ENCODE measurements around the gene TRIM47. TPM values are rescaled to one million over a fixed set of nuclear protein-coding genes. Genes with fewer than 3 reads are reported as not detected.

Gene TRIM47
- total RNA-seq, 1 experiment from 2014 or later, result 86.7 TPM

DNA sequence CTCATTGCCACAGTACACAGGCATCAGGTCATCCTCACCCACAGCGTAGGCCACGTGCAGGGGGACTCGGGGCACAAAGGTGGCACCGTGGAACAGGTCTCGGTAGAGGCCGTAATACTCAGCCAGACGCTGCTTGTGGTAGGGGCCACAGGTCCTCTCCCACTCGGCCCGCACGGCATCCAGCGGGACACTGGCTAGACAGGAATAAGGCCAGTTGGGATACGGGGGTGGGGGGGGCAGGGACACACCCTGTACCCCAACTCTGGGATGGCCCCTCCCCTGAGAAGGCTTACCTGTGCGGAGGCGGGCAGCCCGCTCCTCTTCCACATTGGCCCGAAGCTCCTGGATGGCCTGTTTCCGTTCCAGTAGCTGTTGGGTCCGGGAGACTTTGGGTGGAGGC is 23.3 kb upstream of the TRIM47 start:
- Histone ChIP-seq H3K79me2 (ENCODE audit: insufficient read depth, low read length) (peaks cover 29% of the 10 kb centered on the region), H3K27ac (ENCODE audit: low read depth, low read length) (no peak overlapping the region; the same call in 1 of the 2 replicates), H3K36me3 (ENCODE audit: control insufficient read depth in 1 of 2, insufficient read depth in 2 of 2, low read length in 2 of 2) (peaks cover 24 to 40% of the 10 kb centered on the region in 2 experiments), H3K4me3 (replicated peaks in 1 of 2; ENCODE audit: low read depth in 1 of 2, low read length in 2 of 2) (no peak overlapping the region), H3K9me2 (ENCODE audit: insufficient read depth) (no peaks in the 10 kb centered on the region), H3K27me3 (ENCODE audit: insufficient read depth, low read length) (no peaks in the 10 kb centered on the region), H3K9ac (ENCODE audit: low read length) (no peak overlapping the region), H3K9me3 (ENCODE audit: control insufficient read depth in 1 of 2, insufficient read depth in 1 of 2, low read depth in 1 of 2, low read length in 2 of 2) (no peaks in the 10 kb centered on the region), H3K4me2 (ENCODE audit: low read length) (no peak overlapping the region), H2AFZ (ENCODE audit: low read depth, low read length, poor library complexity, severe bottlenecking) (no peak overlapping the region), H3K4me1 (ENCODE audit: control insufficient read depth in 1 of 2, insufficient read depth in 2 of 2, low read length in 2 of 2) (peaks cover 24 to 34% of the 10 kb centered on the region in 2 experiments), H4K20me1 (ENCODE audit: insufficient read depth) (no peaks in the 10 kb centered on the region)
- ChIA-PET RAD21 (ENCODE audit: low non-redundant PET in 1 of 2, low total read pairs in 2 of 2, uncharacterized antibody in 2 of 2, unreplicated experiment in 2 of 2) (no interaction called here), POLR2A (interaction anchor here (1.4 kb wide), 1 partner anchor 25 kb away, joined by 3 read pairs; no protein-coding TSS in a partner anchor), CTCF (no interaction called here)
- no peak for TF ChIP-seq CEBPB (IDR thresholded peaks at IDR 0.05; ENCODE audit: low read depth)
- no peak for TF ChIP-seq YY1 (IDR thresholded peaks at IDR 0.05; ENCODE audit: extremely low read depth, insufficient replicate concordance, low read depth, low read length)
- TF ChIP-seq, protein P1, sequence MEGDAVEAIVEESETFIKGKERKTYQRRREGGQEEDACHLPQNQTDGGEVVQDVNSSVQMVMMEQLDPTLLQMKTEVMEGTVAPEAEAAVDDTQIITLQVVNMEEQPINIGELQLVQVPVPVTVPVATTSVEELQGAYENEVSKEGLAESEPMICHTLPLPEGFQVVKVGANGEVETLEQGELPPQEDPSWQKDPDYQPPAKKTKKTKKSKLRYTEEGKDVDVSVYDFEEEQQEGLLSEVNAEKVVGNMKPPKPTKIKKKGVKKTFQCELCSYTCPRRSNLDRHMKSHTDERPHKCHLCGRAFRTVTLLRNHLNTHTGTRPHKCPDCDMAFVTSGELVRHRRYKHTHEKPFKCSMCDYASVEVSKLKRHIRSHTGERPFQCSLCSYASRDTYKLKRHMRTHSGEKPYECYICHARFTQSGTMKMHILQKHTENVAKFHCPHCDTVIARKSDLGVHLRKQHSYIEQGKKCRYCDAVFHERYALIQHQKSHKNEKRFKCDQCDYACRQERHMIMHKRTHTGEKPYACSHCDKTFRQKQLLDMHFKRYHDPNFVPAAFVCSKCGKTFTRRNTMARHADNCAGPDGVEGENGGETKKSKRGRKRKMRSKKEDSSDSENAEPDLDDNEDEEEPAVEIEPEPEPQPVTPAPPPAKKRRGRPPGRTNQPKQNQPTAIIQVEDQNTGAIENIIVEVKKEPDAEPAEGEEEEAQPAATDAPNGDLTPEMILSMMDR (IDR thresholded peaks at IDR 0.05 in 2 of 3, conservative IDR thresholded peaks at IDR 0.05 in 1 of 3; ENCODE audit: borderline replicate concordance in 1 of 3, insufficient read depth in 1 of 3, low read depth in 2 of 3, low read length in 2 of 3), result no peak
- TF ChIP-seq EGR1 (IDR thresholded peaks at IDR 0.05; ENCODE audit: low read depth), result no peak
- no TSS peak for BruUV-seq (replicated peaks)
- DNase-seq (ENCODE audit: low read depth, low spot score) (no peak), ATAC-seq (no peak)
- intact Hi-C loops (cut with micrococcal nuclease), result loop anchor here (10.0 kb wide), 1 partner anchor 203 kb away; the partner anchor contains the start of gene EXOC7

DNA sequence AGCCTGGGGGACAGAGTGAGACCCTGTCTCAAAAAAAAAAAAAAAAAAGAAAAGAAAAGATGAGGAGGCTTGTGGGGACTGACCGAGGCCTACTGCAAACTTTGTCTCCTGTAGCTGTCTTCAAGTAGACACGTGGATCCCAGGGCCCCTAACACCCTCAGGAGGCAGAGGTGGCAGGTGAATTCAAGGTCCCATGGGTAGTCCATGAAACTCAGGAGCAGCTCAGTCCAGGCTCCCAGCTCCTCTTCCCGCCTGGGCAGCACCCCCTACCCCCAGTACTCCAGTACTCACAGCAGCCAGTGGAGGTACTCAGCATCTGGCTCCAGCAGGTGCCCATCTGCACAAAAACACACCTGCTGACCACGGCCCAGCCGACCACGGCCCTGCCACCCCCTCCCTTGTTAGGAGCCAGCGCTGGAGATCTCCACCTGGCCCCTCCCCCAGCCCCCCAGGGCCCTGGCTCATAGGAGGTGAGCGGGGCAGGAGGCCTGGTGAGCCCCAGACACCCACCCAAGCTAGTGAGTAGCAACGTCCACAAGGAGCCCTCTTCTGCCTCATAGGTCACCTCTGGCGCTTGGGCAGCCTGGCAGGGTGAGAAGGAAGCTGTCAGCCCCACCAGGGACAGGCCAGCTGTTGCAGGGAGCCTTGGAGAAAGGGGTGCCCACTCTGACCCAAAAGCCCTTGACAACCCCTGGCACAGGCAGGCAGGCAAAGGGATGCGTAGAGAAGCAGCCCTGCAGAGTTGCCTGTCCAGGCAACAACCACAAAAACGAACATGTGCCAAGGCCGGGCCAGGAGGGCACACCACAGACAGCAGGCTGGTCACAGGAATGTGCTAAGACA is 22.5 kb upstream of the TRIM47 start:
- DNase-seq (ENCODE audit: low read depth, low spot score), result no peak
- no peak overlapping the region for H3K9ac ChIP-seq (ENCODE audit: low read length)
- H3K79me2 ChIP-seq (ENCODE audit: insufficient read depth, low read length), result peaks cover 33% of the 10 kb centered on the region
- H3K4me3 ChIP-seq (replicated peaks in 1 of 2; ENCODE audit: low read depth in 1 of 2, low read length in 2 of 2), result no peak overlapping the region
- no peaks in the 10 kb centered on the region for H3K9me3 ChIP-seq (ENCODE audit: control insufficient read depth in 1 of 2, insufficient read depth in 1 of 2, low read depth in 1 of 2, low read length in 2 of 2)
- intact Hi-C loops (cut with micrococcal nuclease), result loop anchor here (10.0 kb wide), 1 partner anchor 204 kb away; the partner anchor contains the start of gene EXOC7
- ChIA-PET RAD21 (ENCODE audit: low non-redundant PET in 1 of 2, low total read pairs in 2 of 2, uncharacterized antibody in 2 of 2, unreplicated experiment in 2 of 2) (no interaction called here), CTCF (no interaction called here), POLR2A (no interaction called here)
- TF ChIP-seq SRF (IDR thresholded peaks at IDR 0.05; ENCODE audit: low read depth) (no peak), POLR2A (IDR thresholded peaks at IDR 0.05; ENCODE audit: borderline replicate concordance, extremely low read depth, insufficient read depth, insufficient read length) (no peak), YY1 (IDR thresholded peaks at IDR 0.05; ENCODE audit: extremely low read depth, insufficient replicate concordance, low read depth, low read length) (no peak), JUND (IDR thresholded peaks at IDR 0.05) (no peak), TCF7L2 (IDR thresholded peaks at IDR 0.05; ENCODE audit: borderline replicate concordance, extremely low read depth, insufficient read depth, insufficient read length) (no peak)
- TF ChIP-seq, protein P2, sequence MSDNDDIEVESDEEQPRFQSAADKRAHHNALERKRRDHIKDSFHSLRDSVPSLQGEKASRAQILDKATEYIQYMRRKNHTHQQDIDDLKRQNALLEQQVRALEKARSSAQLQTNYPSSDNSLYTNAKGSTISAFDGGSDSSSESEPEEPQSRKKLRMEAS (IDR thresholded peaks at IDR 0.05), result no peak
- no peaks in the 10 kb centered on the region for H3K27me3 ChIP-seq (ENCODE audit: insufficient read depth, low read length)
- peaks cover 24 to 40% of the 10 kb centered on the region in 2 experiments for H3K36me3 ChIP-seq (ENCODE audit: control insufficient read depth in 1 of 2, insufficient read depth in 2 of 2, low read length in 2 of 2)
- H3K9me2 ChIP-seq (ENCODE audit: insufficient read depth), result no peaks in the 10 kb centered on the region
- no peak for ATAC-seq
- H4K20me1 ChIP-seq (ENCODE audit: insufficient read depth), result no peaks in the 10 kb centered on the region
- H3K4me2 ChIP-seq (ENCODE audit: low read length), result no peak overlapping the region
- no peak overlapping the region for H2AFZ ChIP-seq (ENCODE audit: low read depth, low read length, poor library complexity, severe bottlenecking)
- peaks cover 18 to 28% of the 10 kb centered on the region in 2 experiments for H3K4me1 ChIP-seq (ENCODE audit: control insufficient read depth in 1 of 2, insufficient read depth in 2 of 2, low read length in 2 of 2)
- no TSS peak for BruUV-seq (replicated peaks)
- H3K27ac ChIP-seq (ENCODE audit: low read depth, low read length), result no peak overlapping the region; the same call in 1 of the 2 replicates

Measured in HCT116 (cell line).